ENCODE data around the gene OCSTAMP.

The OCSTAMP gene, protein sequence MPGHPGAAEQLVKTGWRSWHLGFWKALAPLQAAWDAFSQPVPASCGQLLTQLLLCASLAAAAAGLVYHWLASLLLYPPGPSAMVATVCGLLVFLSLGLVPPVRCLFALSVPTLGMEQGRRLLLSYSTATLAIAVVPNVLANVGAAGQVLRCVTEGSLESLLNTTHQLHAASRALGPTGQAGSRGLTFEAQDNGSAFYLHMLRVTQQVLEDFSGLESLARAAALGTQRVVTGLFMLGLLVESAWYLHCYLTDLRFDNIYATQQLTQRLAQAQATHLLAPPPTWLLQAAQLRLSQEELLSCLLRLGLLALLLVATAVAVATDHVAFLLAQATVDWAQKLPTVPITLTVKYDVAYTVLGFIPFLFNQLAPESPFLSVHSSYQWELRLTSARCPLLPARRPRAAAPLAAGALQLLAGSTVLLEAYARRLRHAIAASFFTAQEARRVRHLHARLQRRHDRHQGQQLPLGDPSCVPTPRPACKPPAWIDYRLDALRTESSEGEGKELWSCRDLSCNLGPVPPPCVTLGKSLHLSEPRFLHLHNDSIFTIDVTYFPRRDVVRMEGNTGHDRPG

DNA sequence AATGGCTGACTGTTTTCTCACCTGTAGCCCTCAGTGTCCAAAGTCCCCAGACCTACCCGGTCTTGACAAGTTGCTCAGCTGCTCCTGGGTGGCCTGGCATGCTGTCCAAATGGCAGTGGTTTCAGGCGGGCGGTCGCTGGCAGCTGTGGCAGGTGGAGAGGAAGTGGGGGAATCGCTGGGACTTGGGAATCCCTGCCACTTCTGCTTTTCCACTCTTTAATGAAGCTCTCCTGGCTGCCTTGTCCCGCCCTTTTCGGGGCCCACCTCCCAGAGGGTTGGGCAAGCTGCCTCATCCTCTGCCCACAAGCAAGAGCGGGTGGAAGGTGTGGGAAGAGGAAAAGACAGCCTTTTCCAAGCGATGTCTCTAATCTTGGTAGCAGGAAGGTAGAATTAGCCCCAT lies at the start of gene OCSTAMP:
Gene OCSTAMP (minus strand): TSS at position 194 of the 400 bp plus-strand sequence. CDS start 94 bp downstream, at position 100.
- DNase-seq (ENCODE audit: extremely low read depth in 1 of 2, low read depth in 1 of 2): no peak

DNA sequence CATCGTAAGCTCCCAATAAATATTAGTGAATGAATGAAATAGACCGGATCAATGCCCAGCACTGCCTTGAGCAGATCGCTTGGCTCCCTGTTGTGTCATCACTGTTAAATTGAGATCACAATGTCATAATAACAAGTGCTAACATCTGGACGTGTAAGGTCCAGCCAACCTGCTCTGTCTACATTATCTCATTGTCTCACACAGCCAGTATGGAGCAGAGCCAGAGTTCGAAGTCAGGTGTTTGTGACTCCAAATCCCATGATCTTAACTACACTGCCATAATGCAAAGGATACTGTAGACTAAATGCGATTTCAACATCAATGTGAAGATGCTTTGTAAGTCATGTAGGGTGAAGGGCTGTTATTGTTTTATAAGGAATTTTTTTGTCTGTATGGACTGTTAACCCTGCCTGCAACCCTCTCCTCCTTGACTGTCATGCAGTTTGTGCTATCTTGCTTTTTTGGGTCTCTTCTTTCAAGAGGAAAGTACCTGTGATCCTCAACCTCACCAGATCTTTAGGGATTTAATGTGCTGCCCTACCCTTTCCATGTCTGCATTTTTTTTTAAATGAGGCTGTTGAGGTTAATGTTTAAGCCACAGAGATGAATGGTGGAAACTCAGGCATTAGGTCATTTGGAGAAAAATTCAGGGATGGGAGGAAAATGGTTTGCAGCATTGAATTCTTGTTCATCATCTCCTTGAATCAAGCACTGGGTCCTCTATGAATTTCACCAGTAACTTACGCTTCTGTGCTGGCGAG lies 49.0 kb upstream of the OCSTAMP start:
- no peak for DNase-seq (ENCODE audit: extremely low read depth in 1 of 2, low read depth in 1 of 2)

DNA sequence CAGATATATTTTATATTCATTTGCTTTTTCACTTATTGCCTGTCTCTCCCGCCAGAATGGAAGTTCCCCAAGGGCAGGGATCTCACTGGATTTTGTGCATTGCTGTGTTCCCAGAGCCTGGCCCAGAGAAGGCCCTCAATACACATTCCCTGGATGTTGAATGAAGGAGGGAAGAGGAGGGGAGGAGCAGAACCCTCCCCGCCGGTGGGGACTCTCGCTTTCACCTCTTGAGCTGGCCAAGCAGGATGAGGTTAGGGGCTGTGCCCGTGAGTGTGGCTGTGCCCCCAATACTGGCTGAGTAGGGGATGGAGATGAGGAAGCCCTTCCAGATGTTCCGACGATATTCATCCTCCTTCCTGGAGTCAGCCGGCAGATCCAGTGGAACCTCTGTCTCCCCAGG lies 45.5 kb upstream of the OCSTAMP start:
- DNase-seq (ENCODE audit: extremely low read depth in 1 of 2, low read depth in 1 of 2): no peak

DNA sequence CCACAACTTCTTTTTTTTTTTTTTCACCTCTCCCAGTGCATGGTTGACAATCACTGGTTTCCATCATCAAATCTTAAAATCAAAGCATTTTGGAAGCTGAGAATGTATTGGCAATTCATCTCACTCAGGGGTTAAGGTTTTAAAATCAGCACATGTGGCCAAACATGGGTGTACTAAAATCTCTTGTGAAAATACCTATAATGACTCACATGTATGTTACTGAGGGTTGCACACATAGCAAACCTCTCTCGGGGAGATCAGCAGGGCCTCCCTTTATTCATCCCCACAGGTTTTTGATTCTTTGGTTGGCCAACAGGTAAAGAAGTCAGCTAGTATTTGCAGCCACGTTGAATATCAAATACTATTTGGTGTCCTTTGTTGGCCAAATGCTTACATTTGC lies 44.3 kb upstream of the OCSTAMP start:
- no peak for DNase-seq (ENCODE audit: extremely low read depth in 1 of 2, low read depth in 1 of 2)

DNA sequence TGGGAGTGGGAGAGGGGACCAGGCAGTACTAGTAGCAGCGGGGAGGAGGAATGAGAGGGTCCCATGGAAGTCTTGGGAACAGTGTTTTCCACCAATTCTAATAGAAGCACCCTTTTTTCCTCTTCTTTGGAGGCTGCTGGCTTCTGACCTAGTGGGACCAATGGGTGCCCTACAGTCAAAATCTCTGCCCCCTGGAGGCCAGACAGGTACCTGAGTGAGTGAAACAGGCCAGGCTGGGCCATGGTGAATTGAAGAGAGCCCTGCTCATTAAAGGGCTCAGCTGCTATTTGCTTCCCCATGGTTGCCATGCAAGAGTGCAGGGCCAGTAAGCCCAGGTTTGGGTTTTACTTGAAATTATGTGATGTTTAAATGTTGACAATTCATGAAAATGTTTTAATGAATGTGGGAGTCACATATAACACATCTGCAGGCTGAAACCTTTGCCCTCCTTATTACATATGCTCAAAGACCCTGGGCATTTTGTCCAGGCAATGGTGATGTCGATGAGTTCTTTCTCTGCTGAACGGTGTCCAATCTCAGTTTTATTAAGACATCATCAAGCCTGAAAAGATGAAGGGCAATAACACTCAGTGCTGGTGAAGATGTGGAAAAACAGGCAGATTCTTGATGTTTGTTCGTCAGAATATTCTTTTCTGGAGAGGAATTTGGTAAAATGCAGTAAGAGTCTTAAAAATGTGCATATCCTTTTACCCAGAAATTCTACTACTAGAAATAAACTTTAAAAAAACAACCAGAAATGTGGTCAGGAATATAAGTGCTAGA lies 42.3 kb upstream of the OCSTAMP start:
- no peak for DNase-seq (ENCODE audit: extremely low read depth in 1 of 2, low read depth in 1 of 2)

DNA sequence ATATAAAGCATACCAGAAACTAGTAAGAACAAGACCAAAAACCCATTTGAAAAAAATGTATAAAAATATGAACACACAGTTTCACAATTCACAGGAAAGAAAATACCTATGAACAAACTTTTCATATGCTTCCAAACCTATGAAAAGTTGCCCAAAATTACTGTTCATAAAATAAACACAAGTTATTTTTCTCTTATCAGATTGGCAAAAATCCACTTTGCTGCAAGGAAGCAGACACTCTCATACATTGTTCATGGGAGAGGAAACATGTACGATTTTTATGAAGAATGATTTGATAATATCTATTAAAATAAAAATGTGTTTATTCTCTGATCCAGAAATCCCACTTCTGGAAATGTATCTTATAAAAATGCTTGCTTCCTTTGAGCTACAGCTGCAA lies 40.0 kb upstream of the OCSTAMP start:
- DNase-seq (ENCODE audit: extremely low read depth in 1 of 2, low read depth in 1 of 2): no peak

DNA sequence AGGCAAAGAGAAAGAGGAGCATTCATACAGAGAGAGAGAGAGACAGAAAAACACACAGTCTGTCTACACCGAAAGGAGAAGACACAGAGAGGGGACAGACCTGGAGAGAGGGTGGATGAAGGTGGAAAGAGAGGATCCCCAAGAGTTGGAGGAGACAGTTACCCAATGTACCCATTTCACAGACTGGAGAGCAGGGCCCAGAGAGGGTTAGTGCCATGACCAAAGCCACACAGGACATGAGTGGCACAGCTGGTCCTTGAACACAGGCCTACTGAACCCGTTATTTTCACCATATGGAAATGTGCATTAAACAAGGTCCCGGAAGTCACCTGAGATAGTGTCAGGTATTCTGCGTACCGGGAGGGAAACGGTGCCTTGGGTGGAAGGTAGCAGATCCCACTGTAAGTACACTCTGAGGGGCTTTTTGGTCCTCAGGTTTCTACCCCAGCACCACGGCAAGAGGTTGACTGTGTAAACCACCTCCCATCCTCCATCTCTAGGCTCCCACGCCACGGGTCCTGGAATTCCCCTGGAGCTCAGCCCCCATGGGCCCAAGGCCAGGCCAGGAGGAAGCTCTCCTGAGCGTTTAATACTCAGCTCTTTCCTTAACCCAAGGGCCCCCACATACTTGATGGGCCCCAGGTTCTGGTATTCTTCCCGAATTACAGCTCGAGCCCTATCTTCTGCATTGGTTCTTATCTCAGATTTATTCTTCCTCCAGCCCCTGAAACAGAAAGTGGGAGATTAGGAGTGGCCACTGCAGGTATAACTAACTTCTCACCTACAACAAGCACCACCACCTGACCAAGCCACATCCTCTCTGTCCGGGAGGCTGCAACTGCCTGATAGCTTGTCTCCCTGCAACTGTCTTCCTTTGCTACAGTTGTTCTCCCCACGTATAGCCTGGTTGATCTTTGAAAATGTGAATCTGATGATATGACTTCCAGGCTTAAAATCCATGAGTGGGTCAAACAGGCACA lies 38.4 kb upstream of the OCSTAMP start:
- no peak for DNase-seq (ENCODE audit: extremely low read depth in 1 of 2, low read depth in 1 of 2)

DNA sequence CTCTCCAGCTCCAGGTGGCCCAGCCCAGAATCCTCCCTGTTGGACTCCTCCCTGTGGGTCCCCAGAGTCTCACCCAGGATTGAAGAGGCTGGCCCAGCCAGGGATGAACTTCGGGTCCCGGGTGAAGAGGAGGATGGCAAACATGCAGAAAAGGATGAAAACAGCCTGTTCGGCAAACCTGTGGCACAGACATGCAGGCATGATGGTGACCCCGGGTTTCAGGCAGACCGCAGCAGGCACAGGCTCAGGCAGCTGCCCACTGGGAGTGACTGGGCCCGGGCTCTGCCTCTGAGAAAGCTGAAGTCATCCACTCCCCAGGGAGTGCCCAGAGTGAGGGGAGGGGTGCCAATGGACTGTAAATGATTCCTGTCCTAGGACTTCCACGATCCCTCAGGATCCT lies 37.5 kb upstream of the OCSTAMP start:
- no peak for DNase-seq (ENCODE audit: extremely low read depth in 1 of 2, low read depth in 1 of 2)

DNA sequence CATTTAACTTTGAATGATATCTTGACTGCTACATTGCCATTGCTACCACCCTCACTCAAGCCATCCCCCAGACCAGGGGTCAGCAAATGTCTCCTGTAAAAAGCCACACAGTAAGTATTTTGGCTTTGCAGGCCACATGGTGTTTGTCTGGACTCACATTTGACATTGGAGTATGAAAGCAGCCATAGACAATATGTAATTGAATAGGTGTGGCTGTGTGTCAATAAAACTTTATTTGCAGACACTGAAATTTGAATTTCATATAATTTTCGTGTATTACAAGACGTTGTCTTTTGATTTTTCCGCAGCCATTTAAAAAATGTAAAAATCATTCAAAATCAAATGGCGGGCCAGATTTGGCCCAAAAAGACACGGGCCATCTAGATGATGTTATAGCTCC lies 36.3 kb upstream of the OCSTAMP start:
- DNase-seq (ENCODE audit: extremely low read depth in 1 of 2, low read depth in 1 of 2): no peak

DNA sequence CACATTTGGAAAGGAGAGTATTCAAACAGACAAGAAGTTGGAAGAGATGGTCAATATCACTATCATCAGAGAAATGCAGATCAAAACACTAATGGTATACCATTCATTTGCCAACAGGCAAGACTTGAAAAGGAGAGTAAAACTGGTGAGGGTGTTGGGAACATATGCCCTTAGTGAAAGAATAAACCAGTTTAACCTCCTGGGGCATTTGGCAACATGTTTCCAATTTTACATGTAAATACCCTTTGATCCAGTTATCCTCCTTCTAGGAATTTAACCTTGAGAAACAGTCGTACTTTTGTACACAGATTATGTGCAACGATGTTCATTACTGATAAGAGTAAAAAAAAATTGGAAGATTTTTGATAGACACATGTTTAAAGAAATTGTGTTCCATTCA lies 34.1 kb upstream of the OCSTAMP start:
- no peak for DNase-seq (ENCODE audit: extremely low read depth in 1 of 2, low read depth in 1 of 2)

DNA sequence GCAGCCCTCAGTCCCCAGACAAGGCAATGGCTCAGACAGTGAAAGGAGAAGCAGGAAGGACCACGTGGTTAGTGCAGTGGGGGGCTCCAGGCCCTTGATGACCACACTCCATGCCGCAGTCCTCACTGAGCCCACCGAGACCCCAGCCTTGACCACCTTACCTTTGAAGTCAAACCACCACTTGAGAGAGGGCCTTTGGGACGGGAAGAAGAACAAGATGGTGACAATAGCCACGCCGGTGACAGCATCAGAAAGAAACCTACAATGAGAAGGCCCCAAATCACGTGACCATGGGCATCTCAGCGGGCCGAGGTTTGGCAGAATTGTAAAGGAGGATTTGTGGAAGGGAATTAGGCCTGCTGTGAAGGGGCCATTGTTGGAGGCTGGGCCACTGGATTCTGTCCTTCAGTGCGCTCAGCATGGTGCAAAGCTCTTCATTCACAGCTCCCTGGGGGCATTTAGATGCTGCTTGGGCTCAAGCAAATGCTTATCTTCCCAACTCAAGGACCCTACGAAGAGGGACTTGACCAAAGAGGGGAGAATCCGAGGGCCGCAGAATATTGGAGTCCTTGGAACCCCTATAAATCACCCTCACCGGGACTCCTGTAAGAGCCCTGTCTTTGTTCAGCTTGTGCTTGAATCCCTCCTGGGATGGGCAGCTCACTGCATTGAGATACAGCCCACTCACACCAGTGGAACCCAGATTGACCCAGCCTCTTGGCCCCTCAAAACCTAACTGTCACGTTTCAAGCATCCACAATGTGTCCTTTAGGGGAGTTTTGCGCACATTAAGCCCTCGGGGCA lies 33.2 kb upstream of the OCSTAMP start:
- no peak for DNase-seq (ENCODE audit: extremely low read depth in 1 of 2, low read depth in 1 of 2)

DNA sequence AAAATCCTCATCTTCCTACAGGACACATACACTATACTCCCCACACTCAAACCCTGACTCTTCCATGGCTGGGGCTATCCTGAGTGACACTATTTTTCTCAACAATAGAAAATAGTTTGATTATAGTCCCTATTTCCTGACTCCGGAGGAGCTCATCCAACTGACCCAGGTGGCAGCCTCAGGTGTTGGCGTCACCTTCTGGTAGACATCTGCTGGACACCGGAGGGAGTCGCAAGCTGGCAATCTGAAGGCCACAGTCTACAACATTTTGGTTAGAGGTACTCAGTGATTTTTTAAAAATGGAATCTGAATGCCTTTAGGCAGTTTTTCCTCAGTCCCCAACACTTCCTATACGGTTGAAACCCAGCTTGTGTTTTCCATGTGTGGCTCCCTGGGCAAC lies 32.2 kb upstream of the OCSTAMP start:
- no peak for DNase-seq (ENCODE audit: extremely low read depth in 1 of 2, low read depth in 1 of 2)

DNA sequence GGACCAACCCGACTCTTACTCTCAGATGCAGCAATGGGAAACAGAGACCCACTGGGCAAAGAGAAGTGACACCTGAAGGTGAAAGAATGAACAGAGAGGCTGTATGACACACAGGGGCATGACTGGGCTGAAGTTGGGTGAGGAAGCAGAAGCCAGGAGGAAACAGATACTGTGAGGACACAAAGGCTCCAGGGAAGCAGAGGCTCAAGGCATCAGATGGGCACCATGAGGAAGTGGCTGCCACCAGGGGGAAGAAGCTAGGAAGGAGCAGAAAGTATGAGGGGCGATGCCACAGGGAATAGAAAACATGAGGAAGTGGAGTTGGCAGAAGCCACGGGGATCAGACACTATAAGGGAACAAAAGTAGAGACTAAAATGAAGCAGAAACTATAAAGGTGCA lies 30.9 kb upstream of the OCSTAMP start:
- no peak for DNase-seq (ENCODE audit: extremely low read depth in 1 of 2, low read depth in 1 of 2)

DNA sequence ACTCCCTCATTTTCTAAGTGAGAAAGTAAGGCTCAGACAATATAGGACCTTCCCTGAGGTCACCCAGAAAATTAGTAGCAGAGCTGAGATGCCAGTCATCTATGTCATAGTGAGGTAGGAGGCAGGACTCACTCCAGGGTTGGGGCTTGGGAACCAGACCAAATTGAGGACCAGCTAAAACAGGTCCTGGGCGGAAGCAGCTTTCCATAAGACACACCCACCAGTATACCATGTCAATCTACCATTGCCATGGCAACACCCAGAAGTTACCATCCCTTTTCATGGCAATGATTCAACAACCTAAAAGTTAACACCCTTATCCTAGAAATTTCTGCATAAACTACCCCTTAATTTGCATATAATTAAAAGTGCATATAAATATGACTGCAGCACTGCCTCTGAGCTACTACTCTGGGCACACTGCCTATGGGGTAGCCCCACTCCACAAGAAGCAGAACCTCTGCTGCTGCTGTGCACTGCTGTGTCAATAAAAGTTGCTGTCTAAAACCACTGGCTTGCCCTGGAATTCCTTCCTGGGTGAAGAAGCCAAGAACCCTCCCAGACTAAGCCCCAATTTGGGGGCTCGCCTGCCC lies 30.3 kb upstream of the OCSTAMP start:
- no peak for DNase-seq (ENCODE audit: extremely low read depth in 1 of 2, low read depth in 1 of 2)

DNA sequence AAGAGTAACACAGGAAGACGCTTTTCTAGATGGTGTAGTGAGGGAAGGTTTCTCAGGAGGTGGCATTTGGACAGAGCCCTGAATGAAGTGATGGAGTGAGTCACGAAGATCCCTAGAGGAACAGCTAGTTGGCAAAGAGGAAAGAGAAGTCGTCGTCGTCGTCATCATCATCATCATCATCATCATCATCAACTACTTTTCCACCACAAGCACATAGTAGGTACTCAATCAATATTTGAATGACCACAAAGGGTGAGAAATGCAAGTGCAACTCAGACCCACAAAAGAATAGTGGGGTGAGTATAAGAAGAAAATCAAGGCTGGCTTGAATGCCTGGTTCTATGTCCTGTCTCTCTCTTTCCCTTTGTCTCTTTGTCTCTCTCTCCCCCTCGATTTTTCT lies 28.3 kb upstream of the OCSTAMP start:
- DNase-seq (ENCODE audit: extremely low read depth in 1 of 2, low read depth in 1 of 2): no peak

DNA sequence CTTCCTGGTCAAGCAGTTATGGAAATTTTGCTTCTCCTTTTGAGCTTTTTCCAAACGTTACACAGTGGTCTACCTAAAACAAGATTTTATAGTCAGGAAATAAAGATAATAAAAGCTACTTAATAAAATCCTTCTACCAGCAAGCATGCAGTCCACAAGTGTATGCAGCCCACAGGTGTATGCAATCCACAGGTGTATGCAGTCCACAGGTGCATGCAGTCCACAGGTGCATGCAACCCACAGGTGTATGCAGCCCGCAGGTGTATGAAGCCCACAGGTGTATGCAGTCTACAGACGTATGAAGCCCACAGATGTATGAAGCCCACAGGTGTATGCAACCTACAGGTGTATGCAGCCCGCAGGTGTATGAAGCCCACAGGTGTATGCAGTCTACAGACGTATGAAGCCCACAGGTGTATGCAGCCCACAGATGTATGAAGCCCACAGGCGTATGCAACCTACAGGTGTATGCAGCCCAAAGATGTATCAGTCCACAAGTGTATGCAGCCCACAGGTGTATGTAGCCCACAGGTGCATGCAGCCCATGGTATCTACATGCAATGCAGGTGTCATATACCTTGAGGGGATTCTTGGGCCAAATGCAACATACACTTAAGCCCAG lies 26.4 kb upstream of the OCSTAMP start:
- DNase-seq (ENCODE audit: extremely low read depth in 1 of 2, low read depth in 1 of 2): no peak

DNA sequence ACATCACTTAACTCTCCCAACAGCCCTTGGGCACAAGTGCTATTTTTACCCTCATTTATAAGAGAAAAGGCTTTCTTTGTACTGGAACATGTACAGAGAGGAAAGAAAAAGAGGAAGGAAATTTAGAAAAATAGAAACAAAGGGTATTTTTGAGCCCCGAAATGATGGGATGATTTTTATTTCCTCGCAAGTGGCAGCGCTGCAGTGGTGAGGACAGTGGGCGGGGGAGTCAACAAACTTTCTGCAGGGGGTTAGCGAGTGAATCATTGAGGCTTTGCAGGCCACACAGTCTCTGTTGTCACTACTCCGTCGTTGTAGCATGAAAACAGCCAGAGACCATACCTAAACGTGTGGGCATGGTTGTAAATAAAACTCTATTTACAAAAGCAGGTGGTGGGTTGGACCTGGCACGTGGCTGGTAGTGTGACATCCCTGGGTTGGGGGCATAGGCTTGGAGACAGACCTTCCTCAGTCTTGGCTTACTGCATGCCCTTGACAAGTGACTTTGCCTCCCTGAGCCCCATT lies 25.5 kb upstream of the OCSTAMP start:
- no peak for DNase-seq (ENCODE audit: extremely low read depth in 1 of 2, low read depth in 1 of 2)

DNA sequence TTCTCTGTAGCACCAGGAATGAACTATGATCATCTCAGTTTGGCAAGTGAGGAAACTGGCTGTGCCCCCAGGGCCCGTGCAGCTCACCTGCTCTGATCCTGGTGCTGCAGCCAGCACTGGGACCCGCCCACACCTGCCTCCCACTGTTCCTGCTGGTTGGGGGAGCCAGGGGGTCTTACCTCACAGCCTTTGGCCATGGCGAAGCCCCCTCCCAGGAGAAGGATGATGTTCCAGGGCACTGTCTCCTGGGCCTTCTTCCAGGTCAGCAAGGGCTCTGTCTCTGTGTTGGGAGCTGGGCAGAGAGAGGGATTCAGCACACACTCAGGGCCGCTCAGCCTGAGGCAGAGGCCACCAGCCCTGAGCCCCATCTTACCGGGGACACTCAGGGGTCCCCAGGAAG lies 24.9 kb upstream of the OCSTAMP start:
- no peak for DNase-seq (ENCODE audit: extremely low read depth in 1 of 2, low read depth in 1 of 2)
